Stimulated activated CD8-positive, alpha-beta memory T cell treated with anti-CD3 and anti-CD28 coated beads, Interleukin-7, amount 100 ng/mL, for 48 hours (primary cell): Measurements from ENCODE around the gene CALD1.

Source experiments
- DNase-seq, 2 donors: peaks; one replicate each; pipeline ENCODE4 v3.0.0-alpha.2; 2020; ENCODE audit warnings: low read depth in 1 of 2; ENCODE audit errors: extremely low read depth in 1 of 2

Gene CALD1

DNA sequence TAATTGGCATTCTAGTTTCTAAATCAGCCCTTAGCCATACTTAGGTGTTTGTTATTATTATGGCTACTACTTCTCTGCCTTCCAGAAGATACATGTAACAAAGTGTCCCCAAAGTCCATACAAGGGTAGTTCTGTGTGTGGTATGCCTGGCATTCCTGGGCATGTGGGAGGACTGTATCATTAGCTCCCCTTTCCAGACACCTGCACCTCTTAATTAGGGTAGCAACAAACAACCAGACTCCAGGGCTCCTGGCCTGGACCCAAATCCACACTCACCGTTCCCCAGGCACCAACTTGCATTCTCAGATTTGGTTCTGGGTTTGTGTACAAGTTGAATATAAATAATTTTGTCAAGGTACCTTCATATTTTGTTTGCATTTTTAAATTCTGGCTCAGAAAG, 15.5 kb upstream of the CALD1 start:
- DNase-seq: no peak

DNA sequence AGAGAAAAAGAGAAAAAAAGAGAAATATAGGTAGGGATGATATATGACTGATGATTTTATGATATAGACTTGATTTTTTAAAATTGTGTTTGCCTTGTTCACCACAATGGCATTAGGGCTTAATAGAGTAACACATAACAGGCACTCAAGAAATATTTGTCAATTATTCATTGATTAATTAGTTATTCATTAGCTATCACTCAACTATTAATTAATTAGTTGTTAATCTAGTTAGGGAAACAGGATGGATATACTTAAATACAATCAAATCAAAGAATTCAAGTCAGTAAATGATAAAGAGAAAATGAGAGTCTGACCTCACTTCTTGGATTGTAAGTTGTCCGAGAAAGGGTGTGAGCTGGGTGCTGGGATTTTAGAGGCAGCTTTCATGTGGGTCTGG, 15.1 kb upstream of the CALD1 start:
- DNase-seq: no peak

DNA sequence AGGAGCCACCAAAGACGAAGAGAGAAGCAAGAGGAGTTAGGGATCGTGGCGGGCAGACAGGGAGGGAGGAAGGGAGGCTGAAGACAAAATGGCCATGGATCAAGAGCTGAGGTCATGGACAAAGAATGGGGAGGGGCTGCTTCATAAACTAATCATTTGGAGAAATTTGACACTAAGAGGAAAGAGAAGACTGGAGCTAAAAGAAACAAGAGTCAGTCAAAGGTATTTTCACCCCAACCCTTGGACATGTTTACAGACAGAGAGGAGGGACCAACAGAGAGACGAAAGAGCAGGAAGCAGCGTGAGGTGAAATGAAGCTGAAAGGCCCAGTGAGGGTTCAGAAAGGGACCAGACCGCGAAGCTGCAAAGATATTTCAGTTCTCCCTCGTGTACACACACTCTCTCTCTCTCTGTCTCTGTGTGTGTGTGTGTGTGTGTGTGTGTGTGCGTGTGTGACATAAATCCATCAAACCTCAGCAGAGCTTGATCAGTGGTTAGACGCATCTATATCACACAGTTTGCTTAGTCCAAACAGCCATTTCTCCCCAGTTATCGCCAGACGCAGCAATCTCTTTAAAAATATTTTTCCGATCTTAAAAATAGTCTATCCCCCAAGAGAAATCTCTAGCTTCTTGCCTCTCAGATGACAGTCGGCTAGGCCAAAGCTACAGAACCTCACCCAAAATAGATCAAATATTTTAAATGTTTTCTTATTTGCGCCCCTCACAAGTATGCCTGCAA, 12.5 kb upstream of the CALD1 start:
- DNase-seq: no peak

DNA sequence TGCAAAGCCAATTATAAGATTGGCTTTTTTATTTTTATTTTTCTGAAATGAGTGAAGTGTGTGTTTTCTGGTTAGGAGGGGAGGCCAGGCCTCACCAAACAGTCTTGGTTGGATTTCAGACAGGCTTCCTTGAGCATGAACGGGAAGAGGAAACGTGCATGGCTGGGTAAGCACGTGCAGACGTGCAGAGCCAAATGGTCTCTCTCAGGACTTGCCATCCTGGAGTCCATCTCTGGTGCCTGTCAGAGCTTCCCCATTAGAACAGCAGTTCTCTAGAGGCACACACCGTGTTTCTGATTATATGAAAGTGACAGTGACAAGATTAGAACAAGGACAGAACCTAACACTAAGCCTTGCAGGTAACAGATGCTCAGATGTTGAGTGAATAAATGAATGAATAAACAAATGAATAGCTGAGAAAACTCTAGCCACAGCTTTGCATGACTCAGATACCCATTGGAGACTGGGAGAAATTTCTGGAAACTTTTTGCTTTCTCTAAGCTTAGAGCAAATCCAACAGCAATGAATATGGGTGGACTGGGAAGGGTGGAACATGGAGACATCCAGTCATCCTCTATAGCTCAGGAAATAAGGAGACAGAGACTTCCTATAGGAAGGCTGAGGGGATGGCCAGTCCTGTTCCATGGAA, 11.8 kb upstream of the CALD1 start:
- no peak for DNase-seq

DNA sequence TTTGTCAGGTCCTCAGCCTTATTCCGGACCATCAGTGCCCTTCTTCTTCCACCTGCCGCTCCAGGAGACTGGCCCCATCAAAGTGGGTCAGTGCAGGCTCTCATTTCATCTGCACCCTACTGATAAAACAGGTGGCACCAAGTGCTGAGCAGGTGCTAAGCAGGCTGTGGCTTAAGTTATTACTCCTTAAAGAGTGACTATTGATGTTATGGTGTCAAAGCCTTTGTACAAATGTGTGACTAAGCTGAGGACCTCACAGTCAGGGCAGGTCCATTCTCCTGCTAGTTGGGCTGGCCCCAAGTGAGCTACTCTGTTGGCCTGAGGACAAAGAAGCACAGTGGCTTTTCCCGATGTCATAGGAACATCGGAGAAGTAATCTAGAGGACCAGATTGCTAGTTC, 11.2 kb upstream of the CALD1 start:
- DNase-seq: no peak

DNA sequence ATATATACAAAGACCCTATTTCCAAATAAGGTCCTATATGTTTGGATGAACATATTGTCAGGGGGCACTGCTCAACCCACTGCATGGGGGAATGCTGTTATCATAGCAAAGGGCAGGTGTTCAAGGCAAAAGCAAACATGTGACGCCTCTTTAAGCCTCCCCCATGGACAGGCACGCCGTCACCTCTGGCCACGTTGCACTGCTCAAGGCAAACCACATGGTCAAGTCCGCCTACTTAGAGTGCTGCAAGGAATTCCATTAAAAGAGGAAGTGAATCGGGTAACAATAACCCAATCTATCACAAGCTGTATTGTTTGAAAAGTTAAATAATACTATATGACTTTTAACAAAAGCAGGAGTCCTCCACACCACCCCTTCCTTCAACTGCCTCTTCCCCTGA, 8.8 kb upstream of the CALD1 start:
- no peak for DNase-seq

DNA sequence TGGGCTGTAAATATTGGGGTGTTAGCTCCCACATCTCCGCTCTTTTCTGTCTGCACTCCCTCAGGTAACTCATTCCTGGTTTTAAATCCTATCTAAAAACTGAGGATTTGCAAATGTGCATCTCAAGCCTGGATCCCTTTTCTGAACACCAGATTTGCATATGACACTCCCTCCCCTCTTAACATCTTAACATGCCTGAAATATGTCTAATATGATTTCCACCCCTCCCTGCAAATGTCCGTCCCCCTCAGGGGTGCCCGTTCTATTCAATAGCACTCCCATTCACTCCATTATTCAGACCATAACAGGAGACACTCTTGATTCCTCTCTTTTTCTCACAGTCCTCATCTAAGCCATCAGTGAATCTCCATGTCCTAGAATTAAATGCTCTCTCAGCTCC, 8.3 kb upstream of the CALD1 start:
- no peak for DNase-seq

DNA sequence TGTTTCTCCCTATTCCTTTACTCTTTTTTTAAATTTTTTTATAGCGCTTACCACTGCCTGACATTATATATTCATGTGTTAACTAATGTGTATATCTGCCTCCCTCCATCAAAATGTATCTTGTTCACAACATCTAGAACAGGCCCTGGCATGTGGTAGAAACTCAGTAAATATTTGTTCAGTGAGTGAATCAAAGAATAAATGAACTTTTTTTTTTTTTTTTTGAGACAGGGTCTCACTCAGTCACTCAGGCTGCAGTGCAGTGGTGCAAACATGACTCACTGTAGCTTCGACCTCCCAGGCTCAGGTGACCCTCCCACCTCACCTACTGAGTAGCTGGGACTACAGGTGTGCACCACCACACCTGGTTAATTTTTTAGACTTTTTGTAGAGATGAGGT, 7.5 kb upstream of the CALD1 start:
- DNase-seq: no peak

DNA sequence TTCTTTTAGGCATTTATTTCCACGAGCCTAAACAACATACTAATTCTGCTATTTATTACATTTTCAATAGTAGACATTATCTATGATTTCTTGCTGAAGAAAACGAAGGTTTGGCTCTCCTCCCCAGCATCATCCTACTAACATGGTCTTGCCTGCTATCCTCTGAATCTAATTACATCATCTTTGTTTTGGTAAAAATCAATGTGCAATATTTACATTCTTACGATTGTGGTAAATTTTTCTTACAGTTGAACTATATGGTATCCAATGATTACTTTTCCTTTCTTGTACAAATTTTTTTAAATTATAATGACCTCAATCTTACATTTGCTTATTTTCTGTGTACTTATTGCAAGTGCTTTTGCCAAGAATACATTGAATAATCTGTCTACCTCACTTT, 7.0 kb upstream of the CALD1 start:
- no peak for DNase-seq

DNA sequence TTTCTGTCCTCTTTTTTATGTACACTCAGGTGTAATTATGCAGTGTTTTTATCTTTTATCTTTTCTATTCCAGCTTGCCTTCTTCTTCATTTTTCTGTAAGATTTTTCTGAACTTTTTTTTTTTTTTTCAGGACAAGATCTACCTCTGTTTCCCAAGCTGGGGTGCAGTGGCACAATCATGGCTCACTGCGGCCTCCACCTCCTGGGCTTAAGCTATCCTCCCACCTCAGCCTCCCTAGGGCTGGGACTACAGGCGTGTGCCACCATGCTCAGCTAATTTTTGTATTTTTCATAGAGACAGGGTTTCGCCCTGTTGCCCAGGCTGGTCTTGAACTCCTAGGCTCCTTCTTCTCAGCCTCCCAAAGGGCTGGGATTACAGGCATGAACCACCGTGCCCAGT, 6.3 kb upstream of the CALD1 start:
- DNase-seq: no peak

DNA sequence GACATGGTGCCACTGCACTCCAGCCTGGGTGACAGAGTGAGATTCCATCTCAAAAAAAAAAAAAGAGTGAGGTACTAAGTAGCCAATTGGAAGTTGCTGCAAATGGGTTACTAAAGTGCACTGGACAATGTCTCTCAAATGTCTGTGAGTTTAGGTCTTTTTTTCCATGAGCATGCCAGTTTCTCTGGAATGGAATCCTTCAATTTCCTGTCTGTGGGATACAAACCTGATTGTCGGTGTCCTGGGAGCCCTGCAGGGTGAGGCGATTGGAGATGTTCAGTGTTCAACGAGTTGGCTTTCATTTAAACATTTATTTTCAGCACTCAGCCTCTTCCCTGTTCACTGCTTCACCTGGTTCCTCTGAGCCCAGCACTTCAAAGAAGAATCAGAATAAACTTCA, 5.3 kb upstream of the CALD1 start:
- DNase-seq: no peak

DNA sequence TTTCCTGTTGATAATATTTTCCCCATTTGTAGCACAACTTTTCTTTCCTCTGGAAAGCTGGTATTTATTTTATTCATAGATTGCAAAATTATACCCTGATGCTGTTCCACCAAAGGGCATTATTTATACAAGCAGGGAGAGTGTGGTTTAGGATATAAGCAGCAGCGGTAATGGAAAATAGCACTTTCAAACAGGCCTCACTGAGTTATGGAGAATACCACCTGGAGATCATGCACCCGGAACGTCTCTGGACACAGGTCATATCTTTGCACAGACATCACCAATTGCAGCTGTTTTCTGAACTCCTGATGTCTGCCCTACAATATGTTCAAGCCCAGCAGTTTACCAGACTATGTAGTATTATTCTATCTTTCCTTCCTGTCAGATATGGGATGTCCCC, 2.0 kb upstream of the CALD1 start:
- DNase-seq: no peak

DNA sequence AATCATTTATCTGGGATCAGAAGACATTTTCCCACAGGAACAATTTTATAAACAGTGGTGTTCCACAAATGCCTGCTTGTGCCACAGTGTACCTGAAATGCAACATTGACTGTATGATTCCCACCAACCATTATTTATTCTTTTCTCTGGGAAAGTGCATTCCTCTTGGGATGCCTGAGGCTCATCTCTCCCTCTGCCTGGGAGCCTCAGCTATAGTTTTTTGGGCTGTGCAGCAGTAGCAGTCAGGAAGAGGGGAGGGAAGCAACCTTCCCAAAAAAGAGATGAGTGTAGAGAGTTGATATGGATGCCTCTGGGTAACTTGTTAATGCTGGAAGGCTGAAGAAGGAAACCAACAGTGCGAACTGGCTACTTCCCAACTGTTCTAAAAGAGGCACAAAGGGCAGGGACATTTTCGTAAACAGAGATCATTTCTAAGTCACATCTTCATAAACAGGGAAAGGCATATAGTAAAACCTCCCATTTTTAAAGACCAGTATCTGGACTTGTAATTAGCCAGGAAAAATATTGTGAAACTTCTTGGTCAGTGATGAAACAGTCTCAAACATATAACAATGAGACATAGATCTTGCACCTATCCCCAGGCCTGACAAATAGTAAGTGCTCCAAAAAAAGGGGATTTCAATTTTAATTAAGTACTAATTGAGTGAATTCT, 1.4 kb upstream of the CALD1 start:
- no peak for DNase-seq

DNA sequence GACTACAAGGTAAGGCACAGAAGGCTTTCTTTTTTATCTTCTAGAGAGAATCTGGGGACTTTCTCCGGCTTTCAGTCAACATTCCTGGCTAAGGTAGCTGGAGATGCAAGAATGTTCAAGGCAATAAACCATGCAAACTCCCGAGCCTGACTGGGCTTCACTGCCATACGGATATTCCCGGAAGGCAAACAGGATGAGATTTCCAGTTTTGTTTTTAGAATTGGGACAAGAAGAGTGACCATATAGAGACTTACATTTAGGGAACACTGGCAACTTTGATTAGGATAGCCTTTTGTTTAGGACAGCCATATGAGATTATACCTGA, 269 bp downstream of the CALD1 start:
- no peak for DNase-seq

DNA sequence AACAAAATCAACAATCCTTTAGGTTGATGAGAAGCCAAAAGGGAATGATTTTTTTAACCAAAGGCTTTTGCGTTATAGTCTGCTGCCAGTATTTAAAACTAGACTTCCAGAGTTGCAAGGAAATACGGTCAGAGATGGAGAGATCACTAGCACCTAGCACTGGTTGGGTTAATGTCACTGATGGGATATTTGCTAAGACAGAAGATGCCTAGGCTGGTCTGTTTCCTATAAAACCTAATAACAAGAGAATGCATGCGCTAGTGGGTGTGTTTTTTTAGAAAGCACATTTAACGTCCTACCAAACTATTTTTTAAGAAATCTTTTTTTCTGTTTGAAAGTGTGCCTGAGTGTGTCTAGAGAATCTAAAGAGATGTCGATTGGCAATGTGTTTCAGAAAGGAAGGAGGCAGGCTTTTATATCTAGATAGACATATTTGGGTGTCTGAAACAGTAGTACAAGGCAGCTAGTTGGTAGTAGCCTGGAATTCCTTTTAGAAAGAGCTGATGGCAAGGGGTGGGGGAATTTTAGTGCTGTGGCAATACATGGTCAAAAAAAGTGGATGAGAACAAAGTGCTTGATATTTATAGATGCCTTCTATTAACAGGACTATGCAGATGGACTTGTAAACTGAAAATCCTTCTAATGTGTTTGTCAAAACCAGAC, 863 bp downstream of the CALD1 start:
- no peak for DNase-seq

DNA sequence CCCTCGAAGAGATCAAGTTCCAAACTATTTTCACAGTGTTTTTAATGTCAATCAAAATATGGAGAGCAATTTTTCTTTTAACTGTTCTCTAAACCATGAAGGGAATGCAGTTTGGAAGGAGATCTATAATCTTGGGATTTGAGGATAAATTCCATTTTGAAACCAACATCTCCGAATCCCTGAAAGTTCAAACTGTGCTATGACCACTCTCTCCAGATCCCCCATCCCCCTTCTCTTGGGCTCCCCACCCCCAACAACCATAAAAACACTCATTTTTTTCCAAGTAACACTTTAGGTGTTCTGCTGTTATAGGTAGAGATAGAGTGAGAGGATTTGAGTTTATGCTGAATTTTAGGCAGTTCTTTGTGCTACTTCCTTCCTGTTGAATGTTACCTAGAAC, 1.7 kb downstream of the CALD1 start:
- no peak for DNase-seq

DNA sequence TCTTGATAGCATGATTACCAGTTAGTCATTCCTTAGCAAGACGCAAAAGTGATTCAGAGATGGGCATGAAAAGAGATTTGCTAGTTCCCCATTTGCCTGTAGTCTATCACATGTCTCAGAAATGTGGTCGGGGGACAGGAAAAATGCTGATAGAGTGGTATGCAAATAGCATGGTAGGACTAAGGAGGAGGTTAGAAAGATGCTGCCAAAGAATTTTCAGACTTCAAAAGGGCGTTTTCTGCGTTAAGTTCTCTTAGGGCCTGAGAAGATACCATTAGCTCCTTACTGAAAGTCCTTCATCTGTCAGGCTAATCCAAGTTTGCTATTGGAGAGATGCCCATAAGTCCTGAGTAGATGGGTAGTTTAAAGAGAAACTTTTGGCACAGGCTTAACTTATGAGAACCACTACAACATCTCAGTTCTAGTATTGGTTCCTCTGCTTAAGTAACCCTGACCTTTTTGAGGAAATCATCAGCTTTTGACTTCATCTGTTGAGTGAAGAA, 2.7 kb downstream of the CALD1 start:
- no peak for DNase-seq

DNA sequence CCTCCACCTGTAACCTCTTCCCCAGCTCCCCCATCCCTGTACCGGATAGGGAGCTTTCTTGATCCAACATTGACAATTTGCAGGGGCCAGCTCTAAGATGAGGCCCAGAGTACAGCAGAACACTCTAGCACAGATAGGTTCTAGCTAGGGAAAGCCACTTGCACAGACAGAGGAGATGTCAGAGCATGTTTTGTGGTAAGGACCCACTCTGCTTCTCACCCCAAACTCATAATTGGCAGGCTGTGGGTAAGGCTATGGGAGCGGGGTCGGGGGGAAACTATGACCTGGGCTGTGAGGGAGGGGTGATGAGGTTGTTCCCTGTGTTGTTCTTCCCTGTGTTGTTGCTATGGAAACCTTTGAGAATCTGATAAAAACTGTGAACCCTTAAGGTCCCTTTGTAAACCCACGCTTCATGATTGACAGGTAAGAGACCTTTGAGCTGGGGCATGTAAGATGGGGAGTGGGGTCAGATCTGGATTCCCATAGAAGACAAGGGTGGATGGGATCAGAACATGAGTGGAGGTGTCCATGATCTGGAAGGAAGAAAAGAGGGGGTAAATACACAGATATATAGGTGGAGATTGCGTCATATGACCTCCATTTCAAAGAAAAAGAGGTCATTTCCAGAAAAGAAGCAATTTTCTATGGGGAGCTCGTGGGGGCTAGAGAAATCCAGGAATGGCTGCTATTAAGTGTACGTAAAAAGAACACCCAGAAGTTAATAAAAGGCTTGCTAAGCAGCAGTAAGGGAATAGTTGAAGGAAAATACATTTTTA, 4.0 kb downstream of the CALD1 start:
- DNase-seq: no peak

DNA sequence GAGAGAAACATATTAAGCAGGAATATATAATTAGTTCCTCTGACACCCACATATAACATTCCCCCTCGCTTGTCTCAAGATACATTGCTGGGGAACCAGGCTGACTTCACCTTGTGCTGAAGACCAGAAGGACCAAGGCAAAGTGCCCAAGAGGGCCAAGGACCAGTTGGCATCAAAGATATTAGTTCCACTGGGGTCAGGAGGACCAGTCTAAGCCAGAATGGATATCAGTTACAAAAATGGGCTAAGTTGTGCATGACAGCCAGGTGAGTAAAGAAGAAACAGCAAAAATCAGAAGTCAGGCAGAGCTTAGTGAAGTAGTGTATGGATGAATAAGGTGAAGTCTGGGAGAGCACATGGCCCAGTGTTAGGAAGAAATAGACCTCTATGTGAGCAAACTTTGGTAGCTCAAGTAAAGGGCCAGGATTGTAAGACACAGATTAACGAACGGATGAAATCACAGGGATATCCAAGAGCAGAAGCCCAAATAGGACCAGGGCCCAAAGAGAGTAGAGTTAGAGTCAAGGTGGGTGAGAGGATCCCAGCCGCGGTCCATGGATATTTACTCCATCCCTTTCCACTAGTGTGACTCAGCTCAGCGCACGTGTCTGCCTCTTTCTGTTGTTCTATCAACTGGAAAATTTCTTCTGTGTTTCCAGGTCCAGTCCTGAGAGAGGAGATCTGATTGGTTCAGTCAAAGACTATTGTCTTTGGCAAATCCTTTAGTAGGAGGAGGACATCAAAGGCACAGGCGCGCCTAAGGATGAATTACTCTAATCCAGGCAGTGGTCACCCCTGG, 5.0 kb downstream of the CALD1 start:
- no peak for DNase-seq

DNA sequence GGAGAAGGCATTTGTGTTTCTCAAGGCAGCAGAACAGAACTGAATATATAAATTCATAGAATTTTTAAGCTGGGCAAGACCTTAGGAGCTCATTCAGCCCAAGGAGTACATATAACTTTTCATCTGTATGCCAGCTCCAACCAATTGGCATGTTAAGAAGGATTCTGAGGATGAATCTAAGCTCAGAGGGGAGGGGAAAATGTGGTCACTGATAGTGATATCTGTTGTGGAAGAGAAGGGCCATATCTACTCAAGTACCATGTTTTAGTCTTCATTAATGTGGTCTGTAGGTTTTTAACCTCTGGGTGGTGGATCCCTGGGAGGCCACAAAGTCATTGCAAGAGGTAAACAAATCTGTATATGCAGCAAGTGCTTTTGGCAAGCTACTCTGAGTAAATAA, 6.4 kb downstream of the CALD1 start:
- DNase-seq: no peak
